ENCODE measurements around the gene SPATA31E1. TPM values are rescaled to one million over a fixed set of nuclear protein-coding genes. Genes with fewer than 3 reads are reported as not detected.
"Not testable (repeated sequence)": the region's sequence is repeated elsewhere in the genome, so short reads cannot be mapped to it uniquely, and the experiment has no call there.

SPATA31E1 gene
- total and polyA plus RNA-seq, 11 donors = not detected

- peak in 1 of 4 donors; percentile 42 for ATAC-seq
- no peak for DNase-seq
- 89 to 91% (median 90%) methylated on average over 17 to 20 of the region's 20 CpGs for WGBS, 4 donors
These were observed 26.8 kb downstream of the SPATA31E1 start for GRCh38 chr9:87909310-87910041.

GRCh38 chr9:87910821-87911220 is 28.1 kb downstream of the SPATA31E1 start:
- ATAC-seq (no peak), DNase-seq (no peak)
- Histone ChIP-seq H3K27me3 (no peaks in the 10 kb centered on the region), H3K4me3 (no peak overlapping the region), H3K4me1 (no peaks in the 10 kb centered on the region), H3K36me3 (no peaks in the 10 kb centered on the region), H3K27ac (no peak overlapping the region), H3K9me3 (peaks cover 0 to 3% (median 0%) of the 10 kb centered on the region in 12 donors)
- TF ChIP-seq POLR2A (IDR thresholded peaks at IDR 0.05) (no peak), CTCF (IDR thresholded peaks at IDR 0.05) (no peak)
- intact Hi-C loops (cut with DNase I) = no loop called here
- WGBS, 4 donors = 74 to 81% (median 78%) methylated on average over 3 of the region's 3 CpGs

More at GRCh38 chr9:87909310-87910041, 26.8 kb downstream of the SPATA31E1 start:
- H3K9me3 ChIP-seq = peaks cover 0 to 3% (median 0%) of the 10 kb centered on the region in 12 donors
- no peaks in the 10 kb centered on the region for H3K4me1 ChIP-seq
- TF ChIP-seq POLR2A (IDR thresholded peaks at IDR 0.05) (no peak), CTCF (IDR thresholded peaks at IDR 0.05) (no peak)
- H3K4me3 ChIP-seq = no peak overlapping the region
- no peaks in the 10 kb centered on the region for H3K36me3 ChIP-seq
- no peak overlapping the region for H3K27ac ChIP-seq
- H3K27me3 ChIP-seq = no peaks in the 10 kb centered on the region
- intact Hi-C loops (cut with DNase I) = no loop called here

- ATAC-seq; H3K36me3 ChIP-seq; H3K27ac ChIP-seq; intact Hi-C loops (cut with DNase I); H3K27me3 ChIP-seq; H3K4me3 ChIP-seq; H3K4me1 ChIP-seq; DNase-seq; H3K9me3 ChIP-seq: not testable (repeated sequence)
- WGBS, 4 donors = no CpG with 5 or more reads among the region's 8 CpGs
These were observed 35.0 kb downstream of the SPATA31E1 start, which contains the start of gene SPATA31C1 for GRCh38 chr9:87917662-87918061. SPATA31C1 (plus strand) TSS chr9:87917962.

- H3K4me1 ChIP-seq; H3K4me3 ChIP-seq; H3K27ac ChIP-seq; intact Hi-C loops (cut with DNase I); H3K9me3 ChIP-seq; DNase-seq; H3K27me3 ChIP-seq; ATAC-seq; H3K36me3 ChIP-seq: not testable (repeated sequence)
- WGBS, 4 donors = 48 to 74% (median 68%) methylated on average over 4 to 13 of the region's 13 CpGs
These were observed 36.3 kb downstream of the SPATA31E1 start for GRCh38 chr9:87919013-87919412.

GRCh38 chr9:87921561-87921960 is 38.9 kb downstream of the SPATA31E1 start:
- ATAC-seq; DNase-seq; H3K9me3 ChIP-seq; intact Hi-C loops (cut with DNase I); H3K27me3 ChIP-seq; H3K4me1 ChIP-seq; H3K4me3 ChIP-seq; H3K27ac ChIP-seq; H3K36me3 ChIP-seq: not testable (repeated sequence)
- 70 to 73% (median 72%) methylated on average over 8 of the region's 8 CpGs for WGBS, 4 donors

- H3K4me1 ChIP-seq; ATAC-seq; H3K4me3 ChIP-seq; H3K9me3 ChIP-seq; H3K36me3 ChIP-seq; DNase-seq; H3K27me3 ChIP-seq; intact Hi-C loops (cut with DNase I); H3K27ac ChIP-seq: not testable (repeated sequence)
- 74 to 81% (median 79%) methylated on average over 5 to 10 of the region's 10 CpGs for WGBS, 4 donors
These were observed 40.3 kb downstream of the SPATA31E1 start for GRCh38 chr9:87923012-87923411.

GRCh38 chr9:87924851-87925250 is 42.2 kb downstream of the SPATA31E1 start:
- H3K27ac ChIP-seq; H3K4me1 ChIP-seq; H3K9me3 ChIP-seq; H3K4me3 ChIP-seq; ATAC-seq; H3K36me3 ChIP-seq; H3K27me3 ChIP-seq; DNase-seq; intact Hi-C loops (cut with DNase I): not testable (repeated sequence)
- WGBS, 4 donors = 88 to 94% (median 92%) methylated on average over 6 to 10 of the region's 10 CpGs

GRCh38 chr9:87929152-87929551 is 46.5 kb downstream of the SPATA31E1 start:
- H3K36me3 ChIP-seq; H3K4me3 ChIP-seq; ATAC-seq; DNase-seq; H3K4me1 ChIP-seq; intact Hi-C loops (cut with DNase I); H3K27ac ChIP-seq; H3K9me3 ChIP-seq; H3K27me3 ChIP-seq: not testable (repeated sequence)

- H3K4me1 ChIP-seq; intact Hi-C loops (cut with DNase I); H3K9me3 ChIP-seq; H3K27me3 ChIP-seq; ATAC-seq; H3K4me3 ChIP-seq; H3K27ac ChIP-seq; H3K36me3 ChIP-seq; DNase-seq: not testable (repeated sequence)
- WGBS, 4 donors = 82 to 85% (median 84%) methylated on average over 7 of the region's 7 CpGs
These were observed 51.8 kb downstream of the SPATA31E1 start for GRCh38 chr9:87934444-87934843.

Measured in heart left ventricle (tissue), 16 donors.